ENCODE measurements around the gene ANKRD12.

Gene ANKRD12

DNA sequence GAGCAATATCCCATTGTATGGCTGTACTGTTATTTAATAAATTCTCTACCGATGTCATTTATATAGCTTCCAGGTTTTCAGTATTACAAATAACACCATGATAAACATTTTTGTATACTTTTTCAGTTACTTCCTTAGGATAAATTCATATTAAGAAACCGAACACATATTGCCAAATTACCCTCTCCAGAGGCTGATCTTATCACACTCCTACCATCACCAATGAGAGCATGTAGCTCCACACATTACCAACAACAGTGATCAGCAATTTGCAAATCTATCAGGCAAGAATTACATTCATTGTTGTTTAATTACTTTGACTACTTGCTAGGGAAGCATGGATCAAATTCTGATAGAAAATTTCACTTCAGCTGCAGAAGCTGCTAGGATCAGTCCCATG lies 39.9 kb upstream of the ANKRD12 start:
- Histone ChIP-seq H3K4me3 (ENCODE audit: low read length) (no peak overlapping the region), H3K27ac (ENCODE audit: low read length) (no peak overlapping the region)

DNA sequence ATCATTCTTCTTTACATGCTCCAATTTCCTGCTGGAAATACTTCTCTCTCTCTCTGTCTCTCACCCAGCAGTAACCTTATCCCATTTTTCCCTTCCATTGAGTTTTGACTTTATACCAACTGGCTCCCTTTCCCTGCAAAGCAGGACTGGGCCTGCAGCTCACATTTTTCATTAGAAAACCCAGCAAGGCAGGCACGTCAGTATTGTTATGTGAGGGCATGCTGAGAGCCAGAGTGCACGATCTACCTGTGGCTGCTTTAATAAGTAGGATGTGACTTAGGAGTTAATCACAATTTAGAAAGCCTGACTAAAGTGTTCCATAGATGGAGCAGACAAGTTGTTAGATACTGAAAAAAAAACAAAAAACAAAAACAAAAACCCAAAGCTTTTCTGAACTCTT lies 39.2 kb upstream of the ANKRD12 start:
- no peaks in the 10 kb centered on the region for H3K9me3 ChIP-seq (ENCODE audit: insufficient read depth, low read depth, low read length)
- no peaks in the 10 kb centered on the region for H3K27me3 ChIP-seq (ENCODE audit: insufficient read depth, low read length)
- H3K4me1 ChIP-seq (ENCODE audit: insufficient read depth, low read length), result peaks cover 19% of the 10 kb centered on the region; the same call in 1 of the 2 replicates
- H3K36me3 ChIP-seq (ENCODE audit: insufficient read depth, low read depth, low read length), result no peaks in the 10 kb centered on the region
- peak overlapping the region; percentile 0; the same call in 1 of the 2 replicates for H3K4me3 ChIP-seq (ENCODE audit: low read length)
- H3K9ac ChIP-seq (ENCODE audit: low read depth, low read length), result no peak overlapping the region; the same call in 1 of the 2 replicates
- H3K27ac ChIP-seq (ENCODE audit: low read length), result no peak overlapping the region

More for the DNA sequence above, 39.9 kb upstream of the ANKRD12 start:
- H3K9me3 ChIP-seq (ENCODE audit: insufficient read depth, low read depth, low read length), result no peaks in the 10 kb centered on the region
- H3K4me1 ChIP-seq (ENCODE audit: insufficient read depth, low read length), result peaks cover 14% of the 10 kb centered on the region; the same call in 1 of the 2 replicates
- H3K36me3 ChIP-seq (ENCODE audit: insufficient read depth, low read depth, low read length), result no peaks in the 10 kb centered on the region
- peak overlapping the region; percentile 18; the same call in 1 of the 2 replicates for H3K9ac ChIP-seq (ENCODE audit: low read depth, low read length)
- no peaks in the 10 kb centered on the region for H3K27me3 ChIP-seq (ENCODE audit: insufficient read depth, low read length)

DNA sequence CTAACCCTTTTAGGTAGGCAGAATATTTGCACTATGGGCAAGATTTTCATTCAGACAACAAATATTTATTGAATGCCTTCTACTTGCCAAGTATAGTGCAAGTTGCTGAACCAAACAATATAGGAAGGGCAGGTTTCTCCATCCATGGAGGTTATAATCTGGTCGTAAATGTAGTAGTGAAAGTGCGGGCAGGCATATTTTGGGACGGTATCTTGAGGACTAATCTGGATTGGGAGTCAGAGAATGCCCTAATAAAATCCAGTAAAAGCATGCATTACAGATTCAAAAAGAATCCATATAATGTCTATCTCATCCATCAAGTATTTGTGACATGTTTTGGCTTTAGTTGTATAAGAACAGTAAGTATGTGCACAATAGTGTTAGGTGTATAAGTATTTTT lies 35.8 kb upstream of the ANKRD12 start:
- Histone ChIP-seq H3K9ac (ENCODE audit: low read depth, low read length) (no peak overlapping the region), H3K4me1 (ENCODE audit: insufficient read depth, low read length) (peaks cover 38% of the 10 kb centered on the region), H3K4me3 (ENCODE audit: low read length) (no peak overlapping the region), H3K27me3 (ENCODE audit: insufficient read depth, low read length) (no peaks in the 10 kb centered on the region), H3K9me3 (ENCODE audit: insufficient read depth, low read depth, low read length) (no peaks in the 10 kb centered on the region), H3K36me3 (ENCODE audit: insufficient read depth, low read depth, low read length) (peaks cover 7% of the 10 kb centered on the region; the same call in 1 of the 2 replicates), H3K27ac (ENCODE audit: low read length) (no peak overlapping the region)

DNA sequence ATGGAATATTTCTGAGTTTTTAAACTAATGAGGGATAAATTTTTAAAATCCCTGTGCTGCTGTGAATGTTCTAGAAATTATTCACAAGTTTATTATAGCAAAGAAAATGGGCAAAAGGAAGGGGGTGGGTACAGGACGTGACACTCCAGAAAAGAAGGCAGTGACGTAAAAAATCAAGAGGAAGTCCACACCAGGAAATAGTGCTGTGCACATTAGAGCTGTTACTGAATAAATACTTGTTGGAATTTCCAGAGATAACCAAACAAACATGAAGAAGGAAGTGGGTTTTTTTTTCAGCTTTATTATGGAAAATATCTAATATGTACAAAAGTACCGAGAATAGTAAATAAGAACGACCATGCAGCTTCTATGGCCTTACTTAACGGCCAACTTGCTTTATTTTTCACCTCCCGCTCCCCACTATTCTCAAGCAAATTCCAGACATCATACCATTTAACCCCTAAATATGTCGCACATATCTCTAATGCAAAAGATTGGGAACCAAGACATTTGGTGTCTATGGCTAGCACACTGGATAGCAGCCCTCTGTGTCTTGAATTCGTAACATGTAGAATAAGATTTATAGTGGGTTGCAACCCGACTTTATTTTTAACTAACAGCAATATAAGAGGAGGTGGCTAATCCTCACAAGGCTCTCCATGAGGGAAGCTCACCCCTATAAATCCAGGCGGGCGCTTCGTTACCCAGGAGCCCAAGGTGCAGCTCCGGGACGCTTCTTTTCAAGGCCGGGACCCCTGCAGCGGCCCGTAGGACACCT lies 34.7 kb upstream of the ANKRD12 start:
- peak overlapping the region; percentile 77; the same call in 1 of the 2 replicates for H3K9ac ChIP-seq (ENCODE audit: low read depth, low read length)
- H3K36me3 ChIP-seq (ENCODE audit: insufficient read depth, low read depth, low read length), result peaks cover 7% of the 10 kb centered on the region; the same call in 1 of the 2 replicates
- H3K27me3 ChIP-seq (ENCODE audit: insufficient read depth, low read length), result no peaks in the 10 kb centered on the region
- H3K4me3 ChIP-seq (ENCODE audit: low read length), result peak overlapping the region; percentile 83
- H3K4me1 ChIP-seq (ENCODE audit: insufficient read depth, low read length), result peaks cover 39% of the 10 kb centered on the region
- H3K9me3 ChIP-seq (ENCODE audit: insufficient read depth, low read depth, low read length), result no peaks in the 10 kb centered on the region
- no peak overlapping the region for H3K27ac ChIP-seq (ENCODE audit: low read length)

DNA sequence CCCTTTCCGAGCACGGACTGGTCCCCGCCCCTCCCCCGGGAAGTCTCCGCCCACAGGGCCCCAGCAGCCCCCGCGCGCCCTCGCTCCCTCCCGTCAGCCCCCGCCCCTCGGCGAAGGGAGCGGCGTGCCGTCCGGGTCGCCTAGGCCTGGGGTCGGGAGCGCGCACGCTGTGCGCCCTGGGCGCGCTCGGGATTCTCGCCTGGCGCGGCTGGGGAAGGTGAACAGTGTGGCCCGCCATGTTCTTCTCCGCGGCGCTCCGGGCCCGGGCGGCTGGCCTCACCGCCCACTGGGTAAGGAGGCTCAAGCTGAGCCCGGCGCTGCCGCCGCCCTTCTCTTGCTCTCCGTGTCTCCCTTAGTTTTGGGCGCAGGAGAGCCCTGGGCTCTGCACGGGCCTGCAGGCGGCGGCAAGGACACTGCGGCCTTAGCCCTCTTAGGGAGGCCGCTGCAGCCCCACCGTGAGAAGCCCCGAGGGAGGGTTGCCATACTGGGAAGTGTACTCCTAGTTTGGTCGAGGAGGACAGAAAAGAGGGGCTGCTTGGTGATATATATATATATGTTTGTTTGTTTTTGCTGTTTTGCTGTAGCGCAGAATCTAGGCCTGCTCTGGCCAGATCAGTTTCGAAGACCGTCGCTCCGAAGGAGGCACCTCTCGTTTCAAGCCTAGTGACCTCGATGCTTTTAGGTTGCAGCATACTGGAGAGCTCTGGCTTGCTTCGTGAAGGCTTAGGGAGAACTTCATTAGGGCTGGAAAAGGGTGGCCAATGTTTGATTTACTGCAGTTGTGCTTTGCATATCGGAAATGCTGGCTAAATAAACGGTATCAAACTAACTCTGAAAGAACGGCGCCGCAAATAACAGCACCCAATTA lies 33.8 kb upstream of the ANKRD12 start, which contains the start of gene NDUFV2:
Gene NDUFV2 (plus strand): TSS at position 192 of the 868 bp plus-strand sequence. CDS start 45 bp downstream, at position 237.
- Histone ChIP-seq H3K27ac (ENCODE audit: low read length) (peak within 1 kb of the TSS; percentile 82), H3K4me3 (ENCODE audit: low read length) (peak within 1 kb of the TSS; percentile 83), H3K27me3 (ENCODE audit: insufficient read depth, low read length) (no peaks in the 10 kb centered on the region), H3K9ac (ENCODE audit: low read depth, low read length) (peak within 1 kb of the TSS; percentile 97), H3K4me1 (ENCODE audit: insufficient read depth, low read length) (peaks cover 42% of the 10 kb centered on the region), H3K36me3 (ENCODE audit: insufficient read depth, low read depth, low read length) (peaks cover 13% of the 10 kb centered on the region; the same call in 1 of the 2 replicates), H3K9me3 (ENCODE audit: insufficient read depth, low read depth, low read length) (no peaks in the 10 kb centered on the region)

DNA sequence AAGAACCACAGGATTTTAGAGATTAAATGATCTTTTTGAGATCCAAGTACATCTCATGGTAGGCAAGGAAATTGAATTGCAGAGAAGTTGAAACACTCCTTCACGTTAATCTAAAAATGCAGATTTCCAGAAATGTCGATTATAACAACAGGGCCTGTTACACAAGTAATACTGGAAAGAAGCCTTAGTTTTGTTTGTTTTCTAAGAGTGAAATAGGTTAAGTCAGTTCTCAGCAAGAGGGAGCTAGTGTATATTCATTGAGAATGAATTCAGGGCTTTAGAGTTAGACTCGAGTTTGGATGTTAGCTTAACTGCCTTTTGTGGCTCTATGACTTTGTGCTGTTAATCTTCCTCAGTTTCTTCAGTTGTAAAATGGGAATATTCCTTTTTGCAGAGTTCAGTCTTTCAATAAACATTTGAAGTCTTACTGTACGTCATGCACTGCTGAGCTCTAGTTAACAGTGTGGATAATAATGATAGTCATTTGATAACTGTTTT lies 33.2 kb upstream of the ANKRD12 start:
- Histone ChIP-seq H3K27me3 (ENCODE audit: insufficient read depth, low read length) (no peaks in the 10 kb centered on the region), H3K4me1 (ENCODE audit: insufficient read depth, low read length) (peaks cover 47% of the 10 kb centered on the region), H3K9me3 (ENCODE audit: insufficient read depth, low read depth, low read length) (no peaks in the 10 kb centered on the region), H3K27ac (ENCODE audit: low read length) (peak overlapping the region; percentile 82), H3K36me3 (ENCODE audit: insufficient read depth, low read depth, low read length) (peaks cover 13% of the 10 kb centered on the region; the same call in 1 of the 2 replicates), H3K4me3 (ENCODE audit: low read length) (peak overlapping the region; percentile 83), H3K9ac (ENCODE audit: low read depth, low read length) (peak overlapping the region; percentile 97)

DNA sequence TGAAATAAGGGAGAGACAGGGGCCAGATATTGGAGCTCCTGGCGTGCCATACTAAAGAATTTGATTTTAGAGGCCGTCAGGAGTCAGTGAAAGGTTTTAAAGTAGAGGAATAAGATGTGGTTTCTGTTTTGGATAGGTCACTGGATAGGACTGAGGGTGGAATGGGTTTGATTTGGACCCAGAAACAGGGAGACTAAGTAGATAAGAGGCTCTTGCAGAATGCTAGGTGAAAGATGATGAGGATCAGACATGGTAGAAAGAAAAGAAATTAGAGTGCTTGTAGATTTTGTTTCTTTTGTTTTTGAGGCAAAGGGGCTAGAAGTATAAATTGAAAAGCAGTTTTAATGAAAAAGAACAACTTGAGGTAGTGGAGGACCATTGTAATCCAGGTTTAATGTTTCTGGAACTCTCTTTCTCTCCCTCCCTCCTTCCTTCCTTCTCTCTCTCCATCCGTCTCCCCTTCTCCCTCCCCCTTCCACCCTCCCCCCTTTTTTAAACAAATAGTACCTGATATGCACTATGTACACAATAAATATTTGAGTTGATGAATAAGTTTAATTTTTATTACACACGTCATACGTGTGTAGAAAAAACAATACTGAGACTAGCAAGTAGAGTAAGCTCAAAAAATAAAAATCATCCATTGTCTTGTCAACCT lies 32.2 kb upstream of the ANKRD12 start:
- Histone ChIP-seq H3K4me3 (ENCODE audit: low read length) (peak overlapping the region; percentile 83), H3K27me3 (ENCODE audit: insufficient read depth, low read length) (no peaks in the 10 kb centered on the region), H3K36me3 (ENCODE audit: insufficient read depth, low read depth, low read length) (peaks cover 13% of the 10 kb centered on the region; the same call in 1 of the 2 replicates), H3K9ac (ENCODE audit: low read depth, low read length) (peak overlapping the region; percentile 97; the same call in 1 of the 2 replicates), H3K4me1 (ENCODE audit: insufficient read depth, low read length) (peaks cover 53% of the 10 kb centered on the region), H3K9me3 (ENCODE audit: insufficient read depth, low read depth, low read length) (no peaks in the 10 kb centered on the region), H3K27ac (ENCODE audit: low read length) (no peak overlapping the region)

DNA sequence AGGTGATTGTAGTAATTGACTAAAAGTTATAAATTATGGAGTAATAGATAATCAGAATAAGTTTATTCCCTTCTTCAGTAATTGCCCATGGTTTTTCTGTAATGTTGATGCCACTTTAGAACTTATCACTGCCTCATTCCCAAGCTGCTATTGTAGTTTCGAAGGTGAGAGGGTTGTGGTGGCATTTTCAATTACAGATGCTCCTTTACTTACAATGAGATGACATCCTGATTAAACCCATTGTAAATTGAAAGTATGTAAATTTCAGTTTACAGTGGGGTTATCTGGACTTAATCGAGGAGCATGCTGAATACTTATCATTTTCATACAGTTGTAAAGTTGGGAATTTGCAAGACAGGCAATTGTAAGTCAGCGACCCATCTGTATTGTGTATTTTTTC lies 31.2 kb upstream of the ANKRD12 start:
- Histone ChIP-seq H3K9me3 (ENCODE audit: insufficient read depth, low read depth, low read length) (no peaks in the 10 kb centered on the region), H3K36me3 (ENCODE audit: insufficient read depth, low read depth, low read length) (peaks cover 20% of the 10 kb centered on the region; the same call in 1 of the 2 replicates), H3K4me3 (ENCODE audit: low read length) (peak overlapping the region; percentile 83), H3K4me1 (ENCODE audit: insufficient read depth, low read length) (peaks cover 64% of the 10 kb centered on the region), H3K9ac (ENCODE audit: low read depth, low read length) (peak overlapping the region; percentile 97; the same call in 1 of the 2 replicates), H3K27me3 (ENCODE audit: insufficient read depth, low read length) (no peaks in the 10 kb centered on the region), H3K27ac (ENCODE audit: low read length) (no peak overlapping the region)

DNA sequence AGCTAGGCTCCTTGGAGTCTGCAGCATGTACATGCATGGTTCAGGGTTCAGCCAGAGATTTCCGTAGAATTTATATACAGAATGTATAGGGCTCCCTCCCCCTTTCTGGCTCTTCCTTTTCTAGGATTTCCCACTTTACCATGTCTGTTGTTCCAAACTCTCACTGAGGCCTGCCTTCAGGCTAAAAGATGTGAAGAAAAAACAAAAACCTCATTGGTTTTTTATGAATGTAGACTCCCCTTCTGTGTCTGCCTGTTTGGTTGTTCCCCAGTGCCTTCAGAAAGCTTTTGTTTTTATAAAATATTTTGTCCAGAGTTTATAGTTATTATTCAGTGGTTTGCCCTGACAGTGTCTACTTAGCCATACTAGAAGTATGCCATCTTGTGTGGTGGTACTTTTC lies 30.5 kb upstream of the ANKRD12 start:
- H3K9ac ChIP-seq (ENCODE audit: low read depth, low read length), result peak overlapping the region; percentile 97; the same call in 1 of the 2 replicates
- H3K27ac ChIP-seq (ENCODE audit: low read length), result no peak overlapping the region
- peaks cover 27% of the 10 kb centered on the region; the same call in 1 of the 2 replicates for H3K36me3 ChIP-seq (ENCODE audit: insufficient read depth, low read depth, low read length)
- H3K4me3 ChIP-seq (ENCODE audit: low read length), result peak overlapping the region; percentile 83
- no peaks in the 10 kb centered on the region for H3K27me3 ChIP-seq (ENCODE audit: insufficient read depth, low read length)
- H3K4me1 ChIP-seq (ENCODE audit: insufficient read depth, low read length), result peaks cover 65% of the 10 kb centered on the region
- no peaks in the 10 kb centered on the region for H3K9me3 ChIP-seq (ENCODE audit: insufficient read depth, low read depth, low read length)

DNA sequence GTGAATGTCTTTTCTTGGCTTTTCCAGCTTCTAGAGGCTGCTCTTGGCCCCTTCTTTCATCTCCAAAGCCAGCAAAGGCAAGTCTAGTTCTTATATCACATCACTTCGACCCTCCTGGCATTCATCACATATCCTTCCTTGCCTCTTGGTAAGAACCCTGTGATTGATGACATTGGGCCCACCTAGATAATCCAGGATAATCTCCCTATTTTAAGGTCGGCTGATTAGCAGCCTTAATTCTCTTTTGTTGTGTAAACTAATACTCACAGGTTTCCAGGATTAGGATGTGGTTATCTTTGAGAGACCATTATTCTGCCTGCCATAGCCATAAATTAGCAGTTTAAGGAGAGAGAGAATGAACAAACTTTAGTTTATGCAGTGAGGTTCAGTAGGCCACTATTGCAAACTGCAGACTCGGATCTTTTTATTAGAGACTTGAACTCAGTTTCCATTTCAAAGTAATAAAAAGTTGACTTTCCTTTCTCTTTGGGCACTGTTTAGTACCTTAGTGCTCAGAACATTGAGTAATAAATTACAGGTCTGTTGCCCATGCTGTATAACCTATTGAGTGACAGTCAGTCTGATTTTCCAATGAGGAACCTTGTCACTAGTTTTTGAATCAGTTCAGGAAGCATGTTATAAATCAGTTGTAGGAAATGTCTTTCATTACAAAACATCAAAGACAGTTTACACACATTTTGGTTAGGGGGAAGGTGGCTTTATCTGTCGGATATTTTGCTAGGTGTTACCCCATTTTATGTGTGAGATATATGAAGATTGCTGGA lies 29.6 kb upstream of the ANKRD12 start:
- no peaks in the 10 kb centered on the region for H3K9me3 ChIP-seq (ENCODE audit: insufficient read depth, low read depth, low read length)
- H3K4me1 ChIP-seq (ENCODE audit: insufficient read depth, low read length), result peaks cover 62% of the 10 kb centered on the region
- peak overlapping the region; percentile 6; the same call in 1 of the 2 replicates for H3K9ac ChIP-seq (ENCODE audit: low read depth, low read length)
- peak overlapping the region; percentile 83; the same call in 1 of the 2 replicates for H3K4me3 ChIP-seq (ENCODE audit: low read length)
- H3K27me3 ChIP-seq (ENCODE audit: insufficient read depth, low read length), result no peaks in the 10 kb centered on the region
- peaks cover 32% of the 10 kb centered on the region; the same call in 1 of the 2 replicates for H3K36me3 ChIP-seq (ENCODE audit: insufficient read depth, low read depth, low read length)
- H3K27ac ChIP-seq (ENCODE audit: low read length), result no peak overlapping the region

Data from iPS-20b (cell line).